Osteocyte (in vitro differentiated cells): Measurements from ENCODE around the gene SMU1. TPM values are rescaled to one million over a fixed set of nuclear protein-coding genes. Genes with fewer than 3 reads are reported as not detected.
A peak's percentile ranks its signal among the peaks of the same experiment; 100 is the strongest.

Source experiments
- DNase-seq: peaks from one replicate; pipeline ENCODE4 v3.0.0; 2021; ENCODE audit warnings: mixed read lengths; ENCODE audit not compliant: unreplicated experiment; ENCODE audit errors: extremely low spot score
- H3K27ac Mint-ChIP-seq: one replicate; pipeline ENCODE4 v1.8.0; 2021; ENCODE audit warnings: mild to moderate bottlenecking, mixed read lengths; ENCODE audit not compliant: unreplicated experiment
- H3K27me3 Mint-ChIP-seq: one replicate; pipeline ENCODE4 v1.8.0; 2021; ENCODE audit warnings: mixed read lengths; ENCODE audit not compliant: unreplicated experiment
- H3K36me3 Mint-ChIP-seq: one replicate; pipeline ENCODE4 v1.8.0; 2021; ENCODE audit warnings: mixed read lengths; ENCODE audit not compliant: unreplicated experiment
- H3K4me1 Mint-ChIP-seq: one replicate; pipeline ENCODE4 v1.8.0; 2021; ENCODE audit warnings: mixed read lengths; ENCODE audit not compliant: unreplicated experiment
- H3K4me3 Mint-ChIP-seq: one replicate; pipeline ENCODE4 v1.8.0; 2021; ENCODE audit warnings: mild to moderate bottlenecking, moderate library complexity, mixed read lengths; ENCODE audit not compliant: unreplicated experiment
- H3K9me3 Mint-ChIP-seq: one replicate; pipeline ENCODE4 v1.8.0; 2021; ENCODE audit warnings: mixed read lengths; ENCODE audit not compliant: unreplicated experiment
- CTCF ChIP-seq: fragments of 200-600 bp; sonication (generic); IDR thresholded peaks from 2 replicates; pipeline ENCODE4 v1.5.0; 2021; ENCODE audit warnings: antibody characterized with exemption, mild to moderate bottlenecking, moderate library complexity
- total RNA-seq: library from RNA; stranded (reverse); gene quantifications from 2 replicates; pipeline ENCODE4 v1.2.1, GENCODE V29; 2021

The SMU1 gene
- total RNA-seq, 1 donor from 2014 or later, result 23.0 TPM

- Mint-ChIP-seq H3K4me3 (no peak overlapping the region), H3K9me3 (no peaks in the 10 kb centered on the region), H3K27me3 (no peaks in the 10 kb centered on the region), H3K4me1 (peaks cover 33% of the 10 kb centered on the region), H3K36me3 (peaks cover 16% of the 10 kb centered on the region), H3K27ac (no peak overlapping the region)
- TF ChIP-seq CTCF, result no peak
- no peak for DNase-seq
These were observed 53.7 kb downstream of the SMU1 start for GRCh38 chr9:33022755-33023154.

DNA sequence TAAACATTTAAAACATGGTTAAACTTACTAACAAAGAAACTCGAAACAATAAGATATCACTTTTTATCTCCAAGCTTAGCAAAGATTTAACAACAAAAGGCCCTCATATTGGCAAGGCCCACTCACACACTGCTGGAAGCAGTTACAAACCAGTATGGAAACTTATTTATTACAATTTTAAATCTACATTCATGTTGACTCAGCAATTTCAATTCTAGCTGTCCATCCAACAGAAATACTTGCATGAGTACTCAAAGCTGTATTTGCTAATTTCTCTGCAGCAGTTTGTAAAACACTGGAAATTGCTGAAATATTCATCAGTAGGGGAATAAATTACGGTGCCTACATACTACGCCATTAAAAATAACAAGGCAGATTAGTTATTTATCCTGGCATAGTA lies 54.2 kb downstream of the SMU1 start:
- H3K4me3 Mint-ChIP-seq, result no peak overlapping the region

DNA sequence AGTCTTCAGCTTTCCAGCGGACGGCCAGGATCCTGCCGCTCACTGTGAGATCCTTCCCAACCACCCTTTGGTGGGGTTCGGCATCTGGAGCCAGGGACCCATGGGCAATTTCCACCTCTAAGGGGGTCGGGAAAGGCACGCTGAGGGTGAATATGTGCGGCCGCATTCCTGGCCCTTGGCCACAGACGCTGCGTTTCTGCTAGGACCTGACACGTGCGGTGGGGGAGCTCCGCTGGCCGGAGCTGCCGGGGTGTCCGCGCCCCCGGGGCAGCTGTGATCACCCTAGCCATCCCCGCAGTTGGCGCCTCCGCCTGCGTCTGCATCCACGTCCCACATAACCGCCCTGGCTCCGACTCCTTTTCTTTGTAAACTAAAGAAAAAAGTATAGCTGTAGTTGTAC lies 56.7 kb downstream of the SMU1 start:
- H3K27ac Mint-ChIP-seq, result no peak overlapping the region
- TF ChIP-seq CTCF, result no peak
- H3K4me1 Mint-ChIP-seq, result peaks cover 20% of the 10 kb centered on the region
- H3K4me3 Mint-ChIP-seq, result no peak overlapping the region
- no peak for DNase-seq
- H3K36me3 Mint-ChIP-seq, result peaks cover 11% of the 10 kb centered on the region
- H3K27me3 Mint-ChIP-seq, result no peaks in the 10 kb centered on the region
- H3K9me3 Mint-ChIP-seq, result no peaks in the 10 kb centered on the region

More for the DNA sequence above, 54.2 kb downstream of the SMU1 start:
- no peak for DNase-seq
- TF ChIP-seq CTCF, result no peak
- Mint-ChIP-seq H3K4me1 (peaks cover 31% of the 10 kb centered on the region), H3K27ac (peak overlapping the region; percentile 20), H3K9me3 (no peaks in the 10 kb centered on the region), H3K27me3 (no peaks in the 10 kb centered on the region), H3K36me3 (peaks cover 16% of the 10 kb centered on the region)

DNA sequence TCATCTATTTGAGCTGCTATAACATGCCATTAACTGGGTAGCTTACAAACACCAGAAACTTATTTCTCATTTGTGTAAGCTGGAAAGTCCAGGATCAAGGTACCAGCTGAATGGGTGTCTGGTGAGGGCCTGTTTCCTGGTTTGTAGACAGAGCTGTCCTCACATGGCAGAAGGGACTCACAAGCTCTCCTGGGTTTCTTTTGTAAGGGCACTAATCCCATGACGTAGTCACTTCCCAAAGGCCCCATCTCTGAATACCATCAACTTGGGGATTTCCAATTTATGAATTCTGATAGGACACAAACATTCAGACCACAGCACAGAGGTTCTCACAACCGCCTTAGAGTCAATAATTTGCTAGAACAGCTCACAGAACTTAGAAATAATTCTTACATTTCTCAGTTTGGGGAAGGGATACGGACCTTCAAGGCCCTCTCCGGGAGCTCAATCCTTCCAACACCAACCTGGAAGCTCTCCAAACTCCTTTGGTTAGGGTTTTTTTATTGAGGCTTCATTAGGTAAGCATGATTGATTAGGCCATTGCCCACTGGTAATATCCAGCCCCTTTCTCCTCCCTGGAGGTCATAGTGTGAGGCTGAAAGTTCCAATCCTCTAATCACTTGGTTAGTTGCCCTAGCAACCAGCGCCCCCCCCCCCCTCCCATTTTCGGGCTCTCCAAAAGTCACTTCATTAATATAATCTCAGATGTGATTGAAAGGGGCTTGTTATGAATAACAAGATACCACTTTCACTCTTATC lies 59.0 kb downstream of the SMU1 start:
- peaks cover 8% of the 10 kb centered on the region for H3K4me1 Mint-ChIP-seq
- no peak for TF ChIP-seq CTCF
- no peak for DNase-seq
- peaks cover 11% of the 10 kb centered on the region for H3K36me3 Mint-ChIP-seq
- H3K4me3 Mint-ChIP-seq, result no peak overlapping the region
- H3K9me3 Mint-ChIP-seq, result no peaks in the 10 kb centered on the region
- H3K27me3 Mint-ChIP-seq, result no peaks in the 10 kb centered on the region
- H3K27ac Mint-ChIP-seq, result no peak overlapping the region

- Mint-ChIP-seq H3K27ac (no peak overlapping the region), H3K4me3 (no peak overlapping the region), H3K36me3 (peaks cover 4% of the 10 kb centered on the region), H3K9me3 (no peaks in the 10 kb centered on the region), H3K27me3 (no peaks in the 10 kb centered on the region), H3K4me1 (no peaks in the 10 kb centered on the region)
- no peak for TF ChIP-seq CTCF
- DNase-seq, result no peak
These were observed 61.8 kb downstream of the SMU1 start for GRCh38 chr9:33014665-33015014.
